A549 (cell line): ENCODE measurements around the gene CACNA1C. TPM values are rescaled to one million over a fixed set of nuclear protein-coding genes. Genes with fewer than 3 reads are reported as not detected.

Experiments used
- ATAC-seq, 2 experiments: fragments of 200-7000 bp in 1 of 2; fragments of >200 bp in 1 of 2; cut with Nextera tagmentation in 1 of 2; cut with Tn5 transposase in 1 of 2; 3 replicates each; pipeline versions ENCODE4 v1.8.0 to v1.9.1; 2018 to 2020; ENCODE audit warnings: mild to moderate bottlenecking in 1 of 2, moderate library complexity in 1 of 2
- CTCF ChIA-PET: fragments of 300-600 bp; sonication (Branson Sonifier 250); formaldehyde crosslinking; extraction: SDS; loops from one replicate; lab custom pipeline; 2021; ENCODE audit warnings: antibody characterized with exemption, inconsistent platforms; lab: Yijun Ruan, JAX
- POLR2A ChIA-PET: fragments of 350-600 bp; formaldehyde crosslinking; extraction: SDS; loops from one replicate; lab custom pipeline; 2021; ENCODE audit warnings: antibody characterized with exemption, inconsistent platforms; lab: Yijun Ruan, JAX
- DNase-seq, 2 experiments: peaks; one replicate each; pipeline versions ENCODE4 v3.0.0 to v3.0.0-alpha.2; 2011 to 2016; ENCODE audit warnings: low read depth in 1 of 2, low spot score in 1 of 2
- FAIRE-seq: peaks from 2 replicates; lab custom pipeline; 2011; peaks lifted over from hg19 to GRCh38; lab: Jason Lieb, UNC
- H3K27ac ChIP-seq, 2 experiments: fragments of >200 bp; sonication (Bioruptor Twin); formaldehyde crosslinking; 3 replicates each; pipeline ENCODE4 v1.5.1; 2016 to 2017
- H3K4me1 ChIP-seq: fragments of >200 bp; sonication (Bioruptor Twin); formaldehyde crosslinking; 3 replicates; pipeline ENCODE4 v1.6.1; 2016
- H3K4me2 ChIP-seq: fragments of >200 bp; sonication (Bioruptor Twin); formaldehyde crosslinking; 3 replicates; pipeline ENCODE4 v1.6.1; 2016
- H3K4me3 ChIP-seq: fragments of >200 bp; sonication (Bioruptor Twin); formaldehyde crosslinking; 3 replicates; pipeline ENCODE4 v1.5.1; 2016
- H3K9me3 ChIP-seq: fragments of >200 bp; sonication (Bioruptor Twin); formaldehyde crosslinking; 3 replicates; pipeline ENCODE4 v1.6.1; 2016
- CEBPB ChIP-seq, 2 experiments: fragments of >200 bp in 1 of 2; sonication (Bioruptor Twin) in 1 of 2; formaldehyde crosslinking in 1 of 2; IDR thresholded peaks; 2 replicates each; pipeline ENCODE4 v1.6.1; 2012 to 2016
- EP300 ChIP-seq, 2 experiments: fragments of >200 bp; sonication (Bioruptor Twin); formaldehyde crosslinking; IDR thresholded peaks; 2 replicates in 1 of 2; 3 replicates in 1 of 2; pipeline ENCODE4 v1.6.1; 2016 to 2017
- ESRRA ChIP-seq: fragments of 150-350 bp; IDR thresholded peaks from 2 replicates; pipeline ENCODE4 v1.6.1; 2014; ENCODE audit warnings: mild to moderate bottlenecking, low read length, borderline replicate concordance
- GATA3 ChIP-seq: IDR thresholded peaks from 2 replicates; pipeline ENCODE4 v1.6.1; 2012; ENCODE audit warnings: borderline replicate concordance
- HOXA7 ChIP-seq: fragments of 250-450 bp; sonication (Bioruptor Pico); IDR thresholded peaks from 2 replicates; pipeline ENCODE4 v1.5.0; 2020; ENCODE audit warnings: mild to moderate bottlenecking, moderate library complexity
- HOXB5 ChIP-seq: fragments of 250-450 bp; sonication (Bioruptor Pico); IDR thresholded peaks from 2 replicates; pipeline ENCODE4 v1.5.0; 2020; ENCODE audit warnings: mild to moderate bottlenecking, moderate library complexity
- KDM1A ChIP-seq: fragments of 200-600 bp; sonication (generic); IDR thresholded peaks from 2 replicates; pipeline ENCODE4 v1.6.1; 2016; ENCODE audit warnings: low read depth, mild to moderate bottlenecking
- NPAS2 ChIP-seq: fragments of 250-450 bp; sonication (Bioruptor Pico); IDR thresholded peaks from 2 replicates; pipeline ENCODE4 v1.8.0; 2022; ENCODE audit warnings: mild to moderate bottlenecking, moderate library complexity, borderline replicate concordance
- NR3C1 ChIP-seq: fragments of >200 bp; sonication (Bioruptor Twin); formaldehyde crosslinking; IDR thresholded peaks from 3 replicates; pipeline ENCODE4 v1.6.1; 2017
- PHF8 ChIP-seq: fragments of 200-600 bp; sonication (generic); IDR thresholded peaks from 2 replicates; pipeline ENCODE4 v1.6.1; 2016; ENCODE audit warnings: low read depth, mild to moderate bottlenecking, antibody characterized with exemption, moderate library complexity, borderline replicate concordance
- POLR2AphosphoS2 ChIP-seq: conservative IDR thresholded peaks from 2 replicates; pipeline ENCODE4 v1.6.1; 2012; ENCODE audit warnings: low read length, improper control_type of control experiment, inconsistent platforms
- SMC3 ChIP-seq: fragments of >200 bp; sonication (Bioruptor Twin); formaldehyde crosslinking; IDR thresholded peaks from 3 replicates; pipeline ENCODE4 v1.6.1; 2018; ENCODE audit warnings: inconsistent platforms
- SREBF2 ChIP-seq: fragments of 450-650 bp; IDR thresholded peaks from 2 replicates; pipeline ENCODE4 v1.6.1; 2014; ENCODE audit warnings: mild to moderate bottlenecking, moderate library complexity
- TP53 ChIP-seq: fragments of 250-450 bp; sonication (Bioruptor Pico); IDR thresholded peaks from 2 replicates; pipeline ENCODE4 v1.5.0; 2021; ENCODE audit warnings: mild to moderate bottlenecking, moderate library complexity
- ZC3H11A ChIP-seq: fragments of 450-650 bp; IDR thresholded peaks from 2 replicates; pipeline ENCODE4 v1.6.1; 2014; ENCODE audit warnings: antibody characterized with exemption, mild to moderate bottlenecking
- ZNF302 ChIP-seq: fragments of 250-450 bp; sonication (Bioruptor Pico); IDR thresholded peaks from 2 replicates; pipeline ENCODE4 v1.9.0; 2021; ENCODE audit warnings: inconsistent platforms, mild to moderate bottlenecking, moderate library complexity
- WGBS: methylation state at CpG from one replicate; pipeline ENCODE4 v1.1.6; 2017; ENCODE audit errors: missing lambda C conversion rate; 5-methylcytosine and 5-hydroxymethylcytosine counted together
- polyA plus RNA-seq, 4 experiments: library from polyadenylated mRNA; depleted of rRNA in 3 of 4; stranded (reverse); fragments of >200 nt; fragmentation: RNase III in 1 of 4; extraction: RNeasy Plus Mini Kit Qiagen cat#74134 plus additional on column Dnase treatment in 1 of 4; gene quantifications; 2 replicates in 3 of 4; 3 replicates in 1 of 4; pipeline ENCODE4 v1.2.3, GENCODE V29; 2011 to 2017
- TF ChIP-seq, protein P1 (sequence below): fragments of 150-350 bp; IDR thresholded peaks from 2 replicates; pipeline ENCODE4 v1.6.1; 2014; ENCODE audit warnings: low read depth, mild to moderate bottlenecking, low read length
- TF ChIP-seq, protein P2 (sequence below): IDR thresholded peaks from 2 replicates; pipeline ENCODE4 v1.6.1; 2012
- TF ChIP-seq, protein P3 (sequence below): fragments of >200 bp; sonication (Bioruptor Twin); formaldehyde crosslinking; IDR thresholded peaks from 3 replicates; pipeline ENCODE4 v1.5.1; 2016
- TF ChIP-seq, protein P4 (sequence below): IDR thresholded peaks from 2 replicates; pipeline ENCODE4 v1.6.1; 2012
- TF ChIP-seq, protein P5 (sequence below): fragments of 450-650 bp; IDR thresholded peaks from 2 replicates; pipeline ENCODE4 v1.6.1; 2014; ENCODE audit warnings: antibody characterized with exemption

Gene CACNA1C
- polyA plus RNA-seq, 2 of the 4 experiments (the other 2 are of a cell fraction): not detected

DNA sequence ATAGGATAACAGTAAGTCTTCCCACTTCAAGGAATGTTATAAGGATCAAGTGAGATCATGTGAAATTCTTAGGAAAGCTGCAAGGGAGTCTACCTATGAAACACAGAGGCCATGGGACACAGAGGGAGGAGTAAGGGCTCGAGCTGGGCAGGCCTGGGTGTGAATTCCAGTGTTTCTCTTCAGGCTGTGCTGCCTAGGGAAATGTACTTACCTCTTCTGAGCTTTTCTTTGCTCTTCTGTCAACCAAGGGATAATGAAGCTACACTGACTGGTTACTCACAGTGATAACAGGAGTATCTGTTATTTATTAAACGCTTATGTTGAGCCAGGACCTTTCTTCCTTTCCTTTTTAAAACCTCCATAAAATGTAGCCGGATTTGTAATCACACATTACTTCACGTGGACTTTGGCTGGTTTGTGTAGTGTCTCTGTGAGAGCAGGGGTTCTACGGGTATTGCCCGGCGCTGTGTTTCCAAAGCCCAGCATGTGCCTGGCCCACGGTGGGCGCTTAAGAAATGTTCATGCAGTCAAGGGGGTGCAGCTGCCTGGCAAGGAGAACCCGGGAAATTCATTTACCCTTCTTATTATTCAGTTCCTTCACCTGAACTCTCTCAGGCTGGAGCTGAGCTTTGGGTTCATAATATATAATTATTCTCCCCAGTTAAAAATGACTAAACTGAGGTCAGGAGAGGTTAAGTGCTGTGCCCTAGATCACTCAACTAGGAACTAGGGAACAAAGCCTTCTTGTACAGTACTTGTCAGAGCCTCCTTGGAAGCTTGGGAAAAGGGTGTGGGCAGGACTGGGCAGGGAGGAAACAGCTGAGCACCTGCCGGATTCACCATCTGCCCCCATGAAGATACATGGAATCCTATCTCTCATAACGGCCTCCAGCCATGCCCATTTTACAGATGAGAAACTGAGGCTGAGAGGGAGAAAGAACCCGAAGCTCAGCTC lies 214.2 kb downstream of the CACNA1C start:
- H3K9me3 ChIP-seq: no peaks in the 10 kb centered on the region
- WGBS: 23% methylated on average over 13 of the region's 13 CpGs
- ATAC-seq: no peak
- no peak for TF ChIP-seq TP53 (CRISPR knock-in tag)
- TF ChIP-seq, protein P1, sequence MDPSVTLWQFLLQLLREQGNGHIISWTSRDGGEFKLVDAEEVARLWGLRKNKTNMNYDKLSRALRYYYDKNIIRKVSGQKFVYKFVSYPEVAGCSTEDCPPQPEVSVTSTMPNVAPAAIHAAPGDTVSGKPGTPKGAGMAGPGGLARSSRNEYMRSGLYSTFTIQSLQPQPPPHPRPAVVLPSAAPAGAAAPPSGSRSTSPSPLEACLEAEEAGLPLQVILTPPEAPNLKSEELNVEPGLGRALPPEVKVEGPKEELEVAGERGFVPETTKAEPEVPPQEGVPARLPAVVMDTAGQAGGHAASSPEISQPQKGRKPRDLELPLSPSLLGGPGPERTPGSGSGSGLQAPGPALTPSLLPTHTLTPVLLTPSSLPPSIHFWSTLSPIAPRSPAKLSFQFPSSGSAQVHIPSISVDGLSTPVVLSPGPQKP: no peak
- TF ChIP-seq CEBPB (IDR thresholded peaks at IDR 0.05): no peak
- no peak for TF ChIP-seq ZC3H11A
- no peak for TF ChIP-seq EP300 (IDR thresholded peaks at IDR 0.05)
- H3K4me2 ChIP-seq: no peak overlapping the region
- no peak overlapping the region for H3K27ac ChIP-seq
- no peak overlapping the region for H3K4me3 ChIP-seq
- FAIRE-seq: no peak
- DNase-seq: no peak
- CTCF ChIA-PET: interaction anchor here (2.7 kb wide), 1 partner anchor 10 kb away, joined by 10 read pairs; no protein-coding TSS in a partner anchor
- POLR2A ChIA-PET: no interaction called here
- no peaks in the 10 kb centered on the region for H3K4me1 ChIP-seq

DNA sequence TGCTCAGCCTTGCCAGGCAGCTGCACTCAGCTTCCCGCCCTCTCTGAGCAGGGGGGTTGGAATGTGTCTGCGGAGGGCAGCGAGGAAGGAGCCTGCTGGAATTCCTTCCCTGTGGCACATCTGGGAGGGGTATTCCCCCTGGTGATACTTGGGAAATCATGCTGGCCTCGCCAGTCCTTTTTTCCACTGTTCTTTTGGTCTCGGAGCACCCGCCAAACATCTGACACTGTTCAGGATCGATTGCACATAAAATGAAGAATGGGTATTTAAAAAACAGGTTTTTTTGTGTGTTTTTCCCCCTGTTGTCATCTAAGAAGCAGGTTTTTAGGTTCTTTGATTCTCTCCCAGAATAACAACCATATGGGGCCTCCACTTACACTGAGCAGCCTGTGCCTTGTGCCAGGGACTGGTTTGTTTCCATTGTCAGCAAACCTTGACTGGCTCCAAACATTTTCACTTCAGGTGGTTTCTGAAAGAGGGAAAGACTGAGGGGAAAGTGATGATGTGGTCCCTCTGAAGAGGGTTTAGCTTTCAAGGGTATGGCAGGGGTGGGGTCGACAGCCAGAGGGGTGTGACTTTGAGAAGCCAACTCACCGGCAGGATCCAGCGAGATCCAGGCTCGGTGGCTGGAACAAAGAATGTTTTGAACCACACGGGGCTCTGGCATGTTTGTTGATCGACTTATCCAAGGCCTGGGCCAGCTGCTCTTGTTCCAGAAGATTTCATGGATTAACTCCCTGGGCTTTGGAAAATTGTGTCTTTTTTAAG lies 215.1 kb downstream of the CACNA1C start:
- no peak overlapping the region for H3K4me2 ChIP-seq
- no peaks in the 10 kb centered on the region for H3K4me1 ChIP-seq
- no peaks in the 10 kb centered on the region for H3K9me3 ChIP-seq
- CTCF ChIA-PET: no interaction called here
- POLR2A ChIA-PET: interaction anchor here (0.6 kb wide), 1 partner anchor 79 kb away, joined by 3 read pairs; no protein-coding TSS in a partner anchor
- TF ChIP-seq POLR2AphosphoS2 (no peak), PHF8 (no peak), HOXA7 (no peak), NR3C1 (no peak)
- TF ChIP-seq, protein P2, sequence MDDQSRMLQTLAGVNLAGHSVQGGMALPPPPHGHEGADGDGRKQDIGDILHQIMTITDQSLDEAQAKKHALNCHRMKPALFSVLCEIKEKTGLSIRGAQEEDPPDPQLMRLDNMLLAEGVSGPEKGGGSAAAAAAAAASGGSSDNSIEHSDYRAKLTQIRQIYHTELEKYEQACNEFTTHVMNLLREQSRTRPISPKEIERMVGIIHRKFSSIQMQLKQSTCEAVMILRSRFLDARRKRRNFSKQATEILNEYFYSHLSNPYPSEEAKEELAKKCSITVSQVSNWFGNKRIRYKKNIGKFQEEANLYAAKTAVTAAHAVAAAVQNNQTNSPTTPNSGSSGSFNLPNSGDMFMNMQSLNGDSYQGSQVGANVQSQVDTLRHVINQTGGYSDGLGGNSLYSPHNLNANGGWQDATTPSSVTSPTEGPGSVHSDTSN: no peak
- no peak for ATAC-seq
- 15% methylated on average over 13 of the region's 13 CpGs for WGBS
- DNase-seq: no peak
- no peak overlapping the region for H3K27ac ChIP-seq
- FAIRE-seq: no peak
- H3K4me3 ChIP-seq: no peak overlapping the region

DNA sequence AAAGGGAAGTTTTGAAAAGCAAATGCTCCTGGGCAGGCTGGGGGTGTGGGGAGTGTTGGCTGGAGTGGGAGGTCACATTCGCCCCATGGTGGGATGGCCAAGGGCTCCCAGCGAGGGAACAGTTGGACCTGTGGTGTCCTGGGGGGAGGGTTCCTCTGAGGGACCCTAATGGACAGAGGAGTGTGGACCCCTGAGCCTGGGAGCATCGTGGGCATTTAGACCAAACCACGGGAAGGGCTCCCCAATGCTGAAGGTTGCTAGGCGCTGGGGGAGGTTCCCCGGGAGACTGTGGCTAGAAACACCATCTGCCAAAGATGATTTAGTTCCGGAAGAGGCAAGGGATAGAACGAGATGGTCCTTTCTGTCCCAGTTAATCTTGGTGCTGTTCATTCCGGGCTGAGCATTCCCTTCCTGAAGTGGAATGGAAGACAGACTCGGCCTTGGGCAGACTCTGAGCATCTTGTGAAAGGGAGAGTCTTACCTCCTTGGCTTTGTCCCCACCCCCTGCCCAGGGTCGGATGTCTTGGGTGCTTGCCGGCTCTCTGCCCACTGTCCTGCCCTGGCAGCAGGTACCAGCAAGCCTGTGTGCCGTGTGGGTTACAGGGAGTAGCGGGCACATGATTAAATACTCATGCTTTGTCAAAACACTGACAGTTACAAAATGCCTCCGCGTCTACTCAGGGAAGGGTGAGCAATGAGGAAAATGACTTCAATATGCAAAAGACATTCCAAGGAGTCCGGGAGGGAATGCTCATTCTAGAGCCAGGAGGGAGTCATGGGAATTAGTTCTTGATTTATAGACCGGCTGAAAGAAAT lies 215.9 kb downstream of the CACNA1C start:
- ATAC-seq (peak in 1 of 2 experiments; percentile 16; a peak in 2 of 6 replicates), FAIRE-seq (no peak), DNase-seq (no peak)
- H3K9me3 ChIP-seq: no peaks in the 10 kb centered on the region
- CTCF ChIA-PET: no interaction called here
- POLR2A ChIA-PET: interaction anchor here (0.6 kb wide), 1 partner anchor 80 kb away, joined by 3 read pairs; no protein-coding TSS in a partner anchor
- no peaks in the 10 kb centered on the region for H3K4me1 ChIP-seq
- WGBS: 10% methylated on average over 18 of the region's 18 CpGs
- H3K4me3 ChIP-seq: no peak overlapping the region
- no peak overlapping the region for H3K4me2 ChIP-seq
- no peak overlapping the region for H3K27ac ChIP-seq
- TF ChIP-seq NPAS2 (CRISPR knock-in tag) (no peak), HOXB5 (CRISPR knock-in tag) (no peak), TP53 (CRISPR knock-in tag) (no peak), KDM1A (no peak), ZNF302 (CRISPR knock-in tag) (no peak), ZC3H11A (no peak), GATA3 (no peak), ESRRA (no peak), SMC3 (no peak), SREBF2 (no peak)
- TF ChIP-seq, protein P3, sequence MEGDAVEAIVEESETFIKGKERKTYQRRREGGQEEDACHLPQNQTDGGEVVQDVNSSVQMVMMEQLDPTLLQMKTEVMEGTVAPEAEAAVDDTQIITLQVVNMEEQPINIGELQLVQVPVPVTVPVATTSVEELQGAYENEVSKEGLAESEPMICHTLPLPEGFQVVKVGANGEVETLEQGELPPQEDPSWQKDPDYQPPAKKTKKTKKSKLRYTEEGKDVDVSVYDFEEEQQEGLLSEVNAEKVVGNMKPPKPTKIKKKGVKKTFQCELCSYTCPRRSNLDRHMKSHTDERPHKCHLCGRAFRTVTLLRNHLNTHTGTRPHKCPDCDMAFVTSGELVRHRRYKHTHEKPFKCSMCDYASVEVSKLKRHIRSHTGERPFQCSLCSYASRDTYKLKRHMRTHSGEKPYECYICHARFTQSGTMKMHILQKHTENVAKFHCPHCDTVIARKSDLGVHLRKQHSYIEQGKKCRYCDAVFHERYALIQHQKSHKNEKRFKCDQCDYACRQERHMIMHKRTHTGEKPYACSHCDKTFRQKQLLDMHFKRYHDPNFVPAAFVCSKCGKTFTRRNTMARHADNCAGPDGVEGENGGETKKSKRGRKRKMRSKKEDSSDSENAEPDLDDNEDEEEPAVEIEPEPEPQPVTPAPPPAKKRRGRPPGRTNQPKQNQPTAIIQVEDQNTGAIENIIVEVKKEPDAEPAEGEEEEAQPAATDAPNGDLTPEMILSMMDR: no peak
- TF ChIP-seq, protein P4, sequence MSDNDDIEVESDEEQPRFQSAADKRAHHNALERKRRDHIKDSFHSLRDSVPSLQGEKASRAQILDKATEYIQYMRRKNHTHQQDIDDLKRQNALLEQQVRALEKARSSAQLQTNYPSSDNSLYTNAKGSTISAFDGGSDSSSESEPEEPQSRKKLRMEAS: no peak
- TF ChIP-seq, protein P2: no peak
- TF ChIP-seq, protein P5, sequence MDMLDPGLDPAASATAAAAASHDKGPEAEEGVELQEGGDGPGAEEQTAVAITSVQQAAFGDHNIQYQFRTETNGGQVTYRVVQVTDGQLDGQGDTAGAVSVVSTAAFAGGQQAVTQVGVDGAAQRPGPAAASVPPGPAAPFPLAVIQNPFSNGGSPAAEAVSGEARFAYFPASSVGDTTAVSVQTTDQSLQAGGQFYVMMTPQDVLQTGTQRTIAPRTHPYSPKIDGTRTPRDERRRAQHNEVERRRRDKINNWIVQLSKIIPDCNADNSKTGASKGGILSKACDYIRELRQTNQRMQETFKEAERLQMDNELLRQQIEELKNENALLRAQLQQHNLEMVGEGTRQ: no peak
